Osteoblast (primary cell): ENCODE data around the gene SETD2. TPM values are rescaled to one million over a fixed set of nuclear protein-coding genes. Genes with fewer than 3 reads are reported as not detected.

Experiments used
- DNase-seq: peaks from one replicate; pipeline ENCODE4 v3.0.0; 2011; ENCODE audit warnings: low spot score, mixed read lengths; ENCODE audit not compliant: insufficient read length; ENCODE audit errors: missing footprints
- H2AFZ ChIP-seq: 2 replicates; pipeline ENCODE4 v1.6.0; 2011; ENCODE audit warnings: mild to moderate bottlenecking, low read length
- H3K27ac ChIP-seq: 2 replicates; pipeline ENCODE4 v1.5.1; 2011; ENCODE audit warnings: mild to moderate bottlenecking, low read depth, low read length, moderate library complexity
- H3K27me3 ChIP-seq: 2 replicates; pipeline ENCODE4 v1.6.0; 2012; ENCODE audit warnings: mild to moderate bottlenecking, control low read depth, inconsistent platforms, low read length, moderate library complexity; ENCODE audit not compliant: insufficient read depth
- H3K36me3 ChIP-seq: 2 replicates; pipeline ENCODE4 v1.5.1; 2011; ENCODE audit warnings: mild to moderate bottlenecking, low read length, control low read depth, moderate library complexity; ENCODE audit not compliant: insufficient read depth
- H3K4me1 ChIP-seq: 2 replicates; pipeline ENCODE4 v1.5.1; 2011; ENCODE audit warnings: mild to moderate bottlenecking, low read length, control low read depth, moderate library complexity; ENCODE audit not compliant: insufficient read depth
- H3K4me2 ChIP-seq: 2 replicates; pipeline ENCODE4 v1.6.0; 2011; ENCODE audit warnings: mild to moderate bottlenecking, low read length; ENCODE audit not compliant: insufficient read depth
- H3K4me3 ChIP-seq: fragments of 200-600 bp; sonication (generic); 3 replicates; pipeline ENCODE4 v1.5.1; 2012; ENCODE audit warnings: mild to moderate bottlenecking, low read length, inconsistent platforms; ENCODE audit not compliant: insufficient read depth
- H3K79me2 ChIP-seq: 2 replicates; pipeline ENCODE4 v1.6.0; 2012; ENCODE audit warnings: mild to moderate bottlenecking, low read length, control low read depth, inconsistent platforms; ENCODE audit not compliant: insufficient read depth
- H3K9me3 ChIP-seq: 2 replicates; pipeline ENCODE4 v1.5.1; 2011; ENCODE audit warnings: low read depth, low read length, control low read depth
- H4K20me1 ChIP-seq: 2 replicates; pipeline ENCODE4 v1.6.0; 2012; ENCODE audit warnings: mild to moderate bottlenecking, low read length, control low read depth; ENCODE audit not compliant: insufficient read depth
- CTCF ChIP-seq: IDR thresholded peaks from 2 replicates; pipeline ENCODE4 v1.5.1; 2011; ENCODE audit warnings: mild to moderate bottlenecking, low read depth, low read length, moderate library complexity; ENCODE audit errors: extremely low read depth
- total RNA-seq: library from RNA; depleted of rRNA; stranded (reverse); fragments of >200 nt; gene quantifications from 2 replicates; pipeline ENCODE4 v1.2.3, GENCODE V29; 2012

The SETD2 gene
- total RNA-seq, 1 donor = 39.8 TPM

- peak; percentile 76 for DNase-seq
- TF ChIP-seq CTCF = no peak
- H3K27me3 ChIP-seq = no peaks in the 10 kb centered on the region
- peaks cover 12% of the 10 kb centered on the region for H3K4me1 ChIP-seq
- H2AFZ ChIP-seq = no peak overlapping the region
- no peaks in the 10 kb centered on the region for H3K79me2 ChIP-seq
- no peaks in the 10 kb centered on the region for H3K36me3 ChIP-seq
- no peak overlapping the region for H3K27ac ChIP-seq
- H3K9me3 ChIP-seq = no peaks in the 10 kb centered on the region
- no peak overlapping the region for H3K4me2 ChIP-seq
- H4K20me1 ChIP-seq = no peaks in the 10 kb centered on the region
- H3K4me3 ChIP-seq = no peak overlapping the region
These were observed 157.7 kb downstream of the SETD2 start for GRCh38 chr3:47006145-47006651.

- no peaks in the 10 kb centered on the region for H3K79me2 ChIP-seq
- H3K27ac ChIP-seq = no peak overlapping the region
- no peaks in the 10 kb centered on the region for H3K9me3 ChIP-seq
- H3K4me1 ChIP-seq = peaks cover 8% of the 10 kb centered on the region
- H3K4me3 ChIP-seq = no peak overlapping the region
- H3K36me3 ChIP-seq = no peaks in the 10 kb centered on the region
- no peak overlapping the region for H3K4me2 ChIP-seq
- no peak overlapping the region for H2AFZ ChIP-seq
- no peaks in the 10 kb centered on the region for H4K20me1 ChIP-seq
- DNase-seq = peak; percentile 90
- no peaks in the 10 kb centered on the region for H3K27me3 ChIP-seq
- no peak for TF ChIP-seq CTCF
These were observed 158.4 kb downstream of the SETD2 start for GRCh38 chr3:47005212-47006144.

- H3K4me3 ChIP-seq = no peak overlapping the region
- no peak overlapping the region for H3K4me2 ChIP-seq
- no peaks in the 10 kb centered on the region for H3K9me3 ChIP-seq
These were observed 159.3 kb downstream of the SETD2 start for GRCh38 chr3:47004369-47005211.

More at GRCh38 chr3:47004369-47005211, 159.3 kb downstream of the SETD2 start:
- no peaks in the 10 kb centered on the region for H4K20me1 ChIP-seq
- no peaks in the 10 kb centered on the region for H3K36me3 ChIP-seq
- no peaks in the 10 kb centered on the region for H3K27me3 ChIP-seq
- H3K27ac ChIP-seq = no peak overlapping the region
- TF ChIP-seq CTCF = no peak
- peaks cover 2% of the 10 kb centered on the region for H3K4me1 ChIP-seq
- H2AFZ ChIP-seq = no peak overlapping the region
- H3K79me2 ChIP-seq = no peaks in the 10 kb centered on the region
- peak; percentile 70 for DNase-seq
